ENCODE measurements around the gene RFC2.

DNA sequence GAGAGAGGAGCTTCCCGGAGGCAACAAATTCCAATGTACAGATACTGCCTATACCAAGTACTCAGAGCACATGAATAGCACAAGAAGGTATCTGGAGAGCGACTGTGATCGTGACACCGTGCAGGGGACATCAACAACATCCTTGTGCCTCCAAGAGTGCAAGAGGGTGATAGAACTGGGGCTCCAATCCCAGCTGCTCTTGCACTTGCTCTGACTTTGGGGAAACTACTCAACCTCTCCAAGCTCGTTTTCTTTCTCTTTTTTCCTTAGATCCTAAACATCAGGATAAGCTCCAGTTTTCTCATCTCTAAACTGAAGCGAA, 12.1 kb downstream of the RFC2 start:
- no peak for TF ChIP-seq POLR2A (IDR thresholded peaks at IDR 0.05)
- TF ChIP-seq, protein P1, sequence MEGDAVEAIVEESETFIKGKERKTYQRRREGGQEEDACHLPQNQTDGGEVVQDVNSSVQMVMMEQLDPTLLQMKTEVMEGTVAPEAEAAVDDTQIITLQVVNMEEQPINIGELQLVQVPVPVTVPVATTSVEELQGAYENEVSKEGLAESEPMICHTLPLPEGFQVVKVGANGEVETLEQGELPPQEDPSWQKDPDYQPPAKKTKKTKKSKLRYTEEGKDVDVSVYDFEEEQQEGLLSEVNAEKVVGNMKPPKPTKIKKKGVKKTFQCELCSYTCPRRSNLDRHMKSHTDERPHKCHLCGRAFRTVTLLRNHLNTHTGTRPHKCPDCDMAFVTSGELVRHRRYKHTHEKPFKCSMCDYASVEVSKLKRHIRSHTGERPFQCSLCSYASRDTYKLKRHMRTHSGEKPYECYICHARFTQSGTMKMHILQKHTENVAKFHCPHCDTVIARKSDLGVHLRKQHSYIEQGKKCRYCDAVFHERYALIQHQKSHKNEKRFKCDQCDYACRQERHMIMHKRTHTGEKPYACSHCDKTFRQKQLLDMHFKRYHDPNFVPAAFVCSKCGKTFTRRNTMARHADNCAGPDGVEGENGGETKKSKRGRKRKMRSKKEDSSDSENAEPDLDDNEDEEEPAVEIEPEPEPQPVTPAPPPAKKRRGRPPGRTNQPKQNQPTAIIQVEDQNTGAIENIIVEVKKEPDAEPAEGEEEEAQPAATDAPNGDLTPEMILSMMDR (IDR thresholded peaks at IDR 0.05), result no peak

Measured in right lobe of liver (tissue), 4 donors.